Measurements from ENCODE around the gene TMEM38A. TPM values are rescaled to one million over a fixed set of nuclear protein-coding genes. Genes with fewer than 3 reads are reported as not detected.
A peak's percentile ranks its signal among the peaks of the same experiment; 100 is the strongest.

Gene TMEM38A
- total and polyA plus RNA-seq, 9 of the 15 experiments (the other 6 are each of a cell fraction or from before 2014, with no cell fraction given): 0.35 to 2.1 (median 1.2) TPM

DNA sequence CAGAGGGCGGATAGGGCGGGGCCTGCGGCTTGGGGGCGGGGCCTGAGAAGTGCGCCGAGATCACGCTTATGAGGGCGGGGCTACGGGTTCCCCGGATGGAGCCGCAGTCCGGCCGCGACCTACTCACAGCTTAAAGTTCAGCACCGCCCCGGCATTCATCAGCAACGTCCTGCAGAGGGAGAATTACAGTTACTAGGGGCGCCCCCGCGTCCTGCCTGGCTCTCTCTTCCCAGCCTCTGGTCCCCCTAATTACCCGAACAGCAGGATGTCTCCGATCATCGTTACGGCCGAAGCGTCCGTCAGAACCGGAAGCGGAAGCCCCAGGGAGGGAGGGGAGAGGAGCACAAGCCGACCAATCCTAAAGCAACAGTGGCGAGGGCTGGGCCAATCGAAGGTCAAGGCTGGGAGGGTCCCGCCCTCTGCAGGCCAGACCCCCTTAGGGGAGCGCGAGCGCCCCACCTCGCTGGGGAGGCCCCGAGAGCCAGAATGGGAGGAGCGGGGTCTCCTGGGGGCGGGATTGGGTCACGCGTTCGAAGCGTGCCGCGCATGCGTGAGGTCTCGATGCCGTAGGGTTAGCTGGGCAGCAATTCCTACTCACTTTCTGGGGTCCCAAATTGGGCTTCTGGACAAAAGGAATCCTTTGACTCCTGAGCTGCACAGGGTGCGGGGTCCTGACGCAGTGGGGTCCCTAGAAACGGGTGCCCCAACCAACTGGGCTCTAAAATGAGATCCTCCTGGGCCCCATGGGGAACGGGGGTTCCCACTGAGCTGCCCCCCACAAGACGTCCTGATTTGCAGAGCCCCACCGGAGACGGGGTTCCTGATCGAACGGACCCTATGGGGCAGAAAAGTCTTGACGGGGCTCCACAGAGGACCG, 869 bp upstream of the TMEM38A start, which contains the start of gene SMIM7 (continued):
- TF ChIP-seq TAF7 (tag; IDR thresholded peaks at IDR 0.05) (no peak), CCAR2 (IDR thresholded peaks at IDR 0.05; ENCODE audit: low read depth, low read length) (no peak), SMC3 (conservative IDR thresholded peaks at IDR 0.05; ENCODE audit: insufficient read depth, low read depth, low read length) (no peak), BHLHE40 (IDR thresholded peaks at IDR 0.05; ENCODE audit: low read length) (peak; percentile 99), NR3C1 (CRISPR knock-in tag; IDR thresholded peaks at IDR 0.05) (no peak), SMAD3 (CRISPR knock-in tag; conservative IDR thresholded peaks at IDR 0.05) (no peak), KAT2B (IDR thresholded peaks at IDR 0.05; ENCODE audit: low read depth, low read length) (no peak), ERF (CRISPR knock-in tag; IDR thresholded peaks at IDR 0.05) (peak; percentile 82; the same call in 1 of the 2 replicates), XRCC4 (IDR thresholded peaks at IDR 0.05; ENCODE audit: extremely low read depth, insufficient read depth, insufficient read length) (no peak), HNRNPK (IDR thresholded peaks at IDR 0.05; ENCODE audit: low read depth, low read length, poor library complexity, severe bottlenecking) (no peak), ZBTB1 (CRISPR knock-in tag; IDR thresholded peaks at IDR 0.05; ENCODE audit: borderline replicate concordance, low read depth) (peak; percentile 49; the same call in 1 of the 2 replicates), NFE2 (IDR thresholded peaks at IDR 0.05; ENCODE audit: low read depth) (no peak), PHB2 (IDR thresholded peaks at IDR 0.05; ENCODE audit: low read depth) (no peak), KAT8 (IDR thresholded peaks at IDR 0.05; ENCODE audit: low read depth) (no peak), SIRT6 (IDR thresholded peaks at IDR 0.05; ENCODE audit: low read depth, low read length) (no peak)
- TF ChIP-seq, protein P1, sequence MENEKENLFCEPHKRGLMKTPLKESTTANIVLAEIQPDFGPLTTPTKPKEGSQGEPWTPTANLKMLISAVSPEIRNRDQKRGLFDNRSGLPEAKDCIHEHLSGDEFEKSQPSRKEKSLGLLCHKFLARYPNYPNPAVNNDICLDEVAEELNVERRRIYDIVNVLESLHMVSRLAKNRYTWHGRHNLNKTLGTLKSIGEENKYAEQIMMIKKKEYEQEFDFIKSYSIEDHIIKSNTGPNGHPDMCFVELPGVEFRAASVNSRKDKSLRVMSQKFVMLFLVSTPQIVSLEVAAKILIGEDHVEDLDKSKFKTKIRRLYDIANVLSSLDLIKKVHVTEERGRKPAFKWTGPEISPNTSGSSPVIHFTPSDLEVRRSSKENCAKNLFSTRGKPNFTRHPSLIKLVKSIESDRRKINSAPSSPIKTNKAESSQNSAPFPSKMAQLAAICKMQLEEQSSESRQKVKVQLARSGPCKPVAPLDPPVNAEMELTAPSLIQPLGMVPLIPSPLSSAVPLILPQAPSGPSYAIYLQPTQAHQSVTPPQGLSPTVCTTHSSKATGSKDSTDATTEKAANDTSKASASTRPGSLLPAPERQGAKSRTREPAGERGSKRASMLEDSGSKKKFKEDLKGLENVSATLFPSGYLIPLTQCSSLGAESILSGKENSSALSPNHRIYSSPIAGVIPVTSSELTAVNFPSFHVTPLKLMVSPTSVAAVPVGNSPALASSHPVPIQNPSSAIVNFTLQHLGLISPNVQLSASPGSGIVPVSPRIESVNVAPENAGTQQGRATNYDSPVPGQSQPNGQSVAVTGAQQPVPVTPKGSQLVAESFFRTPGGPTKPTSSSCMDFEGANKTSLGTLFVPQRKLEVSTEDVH (IDR thresholded peaks at IDR 0.05; ENCODE audit: low read depth, partially characterized antibody): peak; percentile 91
- TF ChIP-seq, protein P2, sequence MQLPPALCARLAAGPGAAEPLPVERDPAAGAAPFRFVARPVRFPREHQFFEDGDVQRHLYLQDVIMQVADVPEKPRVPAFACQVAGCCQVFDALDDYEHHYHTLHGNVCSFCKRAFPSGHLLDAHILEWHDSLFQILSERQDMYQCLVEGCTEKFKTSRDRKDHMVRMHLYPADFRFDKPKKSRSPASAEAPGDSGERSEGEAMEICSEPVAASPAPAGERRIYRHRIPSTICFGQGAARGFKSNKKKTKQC (CRISPR knock-in tag; IDR thresholded peaks at IDR 0.05): no peak
- TF ChIP-seq, protein P3, sequence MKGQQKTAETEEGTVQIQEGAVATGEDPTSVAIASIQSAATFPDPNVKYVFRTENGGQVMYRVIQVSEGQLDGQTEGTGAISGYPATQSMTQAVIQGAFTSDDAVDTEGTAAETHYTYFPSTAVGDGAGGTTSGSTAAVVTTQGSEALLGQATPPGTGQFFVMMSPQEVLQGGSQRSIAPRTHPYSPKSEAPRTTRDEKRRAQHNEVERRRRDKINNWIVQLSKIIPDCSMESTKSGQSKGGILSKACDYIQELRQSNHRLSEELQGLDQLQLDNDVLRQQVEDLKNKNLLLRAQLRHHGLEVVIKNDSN (CRISPR knock-in tag; IDR thresholded peaks at IDR 0.05): peak; percentile 33; the same call in 1 of the 2 replicates
- TF ChIP-seq, protein P4, sequence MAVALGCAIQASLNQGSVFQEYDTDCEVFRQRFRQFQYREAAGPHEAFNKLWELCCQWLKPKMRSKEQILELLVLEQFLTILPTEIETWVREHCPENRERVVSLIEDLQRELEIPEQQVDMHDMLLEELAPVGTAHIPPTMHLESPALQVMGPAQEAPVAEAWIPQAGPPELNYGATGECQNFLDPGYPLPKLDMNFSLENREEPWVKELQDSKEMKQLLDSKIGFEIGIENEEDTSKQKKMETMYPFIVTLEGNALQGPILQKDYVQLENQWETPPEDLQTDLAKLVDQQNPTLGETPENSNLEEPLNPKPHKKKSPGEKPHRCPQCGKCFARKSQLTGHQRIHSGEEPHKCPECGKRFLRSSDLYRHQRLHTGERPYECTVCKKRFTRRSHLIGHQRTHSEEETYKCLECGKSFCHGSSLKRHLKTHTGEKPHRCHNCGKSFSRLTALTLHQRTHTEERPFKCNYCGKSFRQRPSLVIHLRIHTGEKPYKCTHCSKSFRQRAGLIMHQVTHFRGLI (CRISPR knock-in tag; IDR thresholded peaks at IDR 0.05): no peak
- TF ChIP-seq, protein P5, sequence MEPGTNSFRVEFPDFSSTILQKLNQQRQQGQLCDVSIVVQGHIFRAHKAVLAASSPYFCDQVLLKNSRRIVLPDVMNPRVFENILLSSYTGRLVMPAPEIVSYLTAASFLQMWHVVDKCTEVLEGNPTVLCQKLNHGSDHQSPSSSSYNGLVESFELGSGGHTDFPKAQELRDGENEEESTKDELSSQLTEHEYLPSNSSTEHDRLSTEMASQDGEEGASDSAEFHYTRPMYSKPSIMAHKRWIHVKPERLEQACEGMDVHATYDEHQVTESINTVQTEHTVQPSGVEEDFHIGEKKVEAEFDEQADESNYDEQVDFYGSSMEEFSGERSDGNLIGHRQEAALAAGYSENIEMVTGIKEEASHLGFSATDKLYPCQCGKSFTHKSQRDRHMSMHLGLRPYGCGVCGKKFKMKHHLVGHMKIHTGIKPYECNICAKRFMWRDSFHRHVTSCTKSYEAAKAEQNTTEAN (CRISPR knock-in tag; IDR thresholded peaks at IDR 0.05): no peak
